Muscle layer of duodenum (tissue), 2 donors: ENCODE results near the gene MYT1.
"Not testable (repeated sequence)": the region's sequence is repeated elsewhere in the genome, so short reads cannot be mapped to it uniquely, and the experiment has no call there.

Experiments used
- H3K27ac ChIP-seq: one replicate; pipeline ENCODE4 v1.7.0; 2013; ENCODE audit warnings: mild to moderate bottlenecking, low read length
- H3K27me3 ChIP-seq: one replicate; pipeline ENCODE4 v1.7.0; 2013; ENCODE audit warnings: low read depth, mild to moderate bottlenecking, control low read depth, low read length
- H3K36me3 ChIP-seq, 2 donors: one replicate each; pipeline ENCODE4 v1.7.0; 2013; ENCODE audit warnings: low read length in 2 of 2, control low read depth in 1 of 2, mild to moderate bottlenecking in 1 of 2; ENCODE audit not compliant: insufficient read depth in 2 of 2, control insufficient read depth in 1 of 2
- H3K4me1 ChIP-seq, 2 donors: one replicate each; pipeline ENCODE4 v1.7.0; 2013; ENCODE audit warnings: low read length in 2 of 2, mild to moderate bottlenecking in 2 of 2, control low read depth in 1 of 2, moderate library complexity in 1 of 2; ENCODE audit not compliant: insufficient read depth in 2 of 2, control insufficient read depth in 1 of 2
- H3K4me3 ChIP-seq, 2 donors: one replicate each; pipeline ENCODE4 v1.7.0; 2013; ENCODE audit warnings: low read length in 2 of 2, low read depth in 1 of 2, mild to moderate bottlenecking in 1 of 2
- H3K9me3 ChIP-seq, 2 donors: one replicate each; pipeline ENCODE4 v1.7.0; 2013; ENCODE audit warnings: low read length in 2 of 2, control low read depth in 1 of 2, mild to moderate bottlenecking in 1 of 2; ENCODE audit not compliant: control insufficient read depth in 1 of 2
- donor health status: healthy.

Gene MYT1

DNA sequence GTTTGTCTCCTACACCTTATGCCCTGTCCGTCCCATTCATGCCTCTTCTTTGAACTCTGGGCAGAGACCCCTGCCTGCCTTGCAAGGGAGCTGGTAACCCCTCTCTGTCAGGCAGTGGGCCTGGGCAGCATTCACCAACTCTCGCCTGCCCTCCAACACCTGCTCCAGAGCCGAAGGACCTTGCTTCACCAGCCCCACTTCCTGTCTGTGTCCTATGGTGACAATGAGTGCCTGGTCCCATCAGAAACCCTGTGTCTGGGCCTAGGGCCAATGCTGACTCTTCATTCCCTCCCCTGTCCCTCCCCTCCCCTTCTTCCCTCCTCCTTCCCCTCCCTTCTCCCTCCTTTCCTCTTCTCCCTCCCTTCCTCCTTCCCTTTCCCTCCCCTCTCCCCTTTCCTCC, 68.5 kb downstream of the MYT1 start:
- no peaks in the 10 kb centered on the region for H3K36me3 ChIP-seq
- no peak overlapping the region for H3K4me3 ChIP-seq
- no peaks in the 10 kb centered on the region for H3K4me1 ChIP-seq
- no peaks in the 10 kb centered on the region for H3K9me3 ChIP-seq
- H3K27ac ChIP-seq: no peak overlapping the region
- H3K27me3 ChIP-seq: no peaks in the 10 kb centered on the region

GRCh38 chr20:64233725-64234124, 69.5 kb downstream of the MYT1 start:
- Histone ChIP-seq H3K27me3 (no peaks in the 10 kb centered on the region), H3K27ac (no peak overlapping the region), H3K4me1 (no peaks in the 10 kb centered on the region)

GRCh38 chr20:64234291-64234791, 70.1 kb downstream of the MYT1 start:
- H3K27ac ChIP-seq: no peak overlapping the region
- no peak overlapping the region for H3K4me3 ChIP-seq
- no peaks in the 10 kb centered on the region for H3K9me3 ChIP-seq
- H3K27me3 ChIP-seq: no peaks in the 10 kb centered on the region
- H3K36me3 ChIP-seq: no peaks in the 10 kb centered on the region
- no peaks in the 10 kb centered on the region for H3K4me1 ChIP-seq

More at GRCh38 chr20:64233725-64234124, 69.5 kb downstream of the MYT1 start:
- Histone ChIP-seq H3K36me3 (no peaks in the 10 kb centered on the region), H3K4me3 (no peak overlapping the region), H3K9me3 (no peaks in the 10 kb centered on the region)

DNA sequence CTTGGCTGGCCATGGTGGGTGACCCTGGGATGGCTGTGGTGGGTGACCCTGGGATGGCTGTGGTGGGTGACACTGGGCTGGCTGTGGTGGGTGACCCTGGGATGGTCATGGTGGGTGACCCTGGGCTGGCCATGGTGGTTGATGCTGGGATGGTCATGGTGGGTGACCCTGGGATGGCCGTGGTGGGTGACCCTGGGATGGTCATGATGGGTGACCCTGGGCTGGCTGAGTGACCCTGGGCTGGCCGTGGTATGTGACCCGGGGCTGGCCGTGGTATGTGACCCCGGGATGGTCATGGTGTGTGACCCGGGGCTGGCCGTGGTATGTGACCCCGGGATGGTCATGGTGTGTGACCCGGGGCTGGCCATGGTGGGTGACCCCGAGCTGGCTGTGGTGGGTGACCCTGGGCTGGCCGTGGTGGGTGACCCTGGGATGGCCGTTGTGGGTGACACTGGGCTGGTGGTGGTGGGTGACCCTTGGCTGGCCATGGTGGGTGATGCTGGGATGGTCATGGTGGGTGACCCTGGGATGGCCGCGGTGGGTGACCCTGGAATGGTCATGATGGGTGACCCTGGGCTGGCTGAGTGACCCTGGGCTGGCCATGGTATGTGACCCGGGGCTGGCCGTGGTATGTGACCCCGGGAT, 70.8 kb downstream of the MYT1 start:
- H3K4me1 ChIP-seq: not testable (repeated sequence)

GRCh38 chr20:64236137-64237088, 72.2 kb downstream of the MYT1 start:
- Histone ChIP-seq H3K27ac (no peak overlapping the region), H3K27me3 (no peaks in the 10 kb centered on the region), H3K4me3 (no peak overlapping the region), H3K36me3 (no peaks in the 10 kb centered on the region), H3K4me1 (no peaks in the 10 kb centered on the region), H3K9me3 (no peaks in the 10 kb centered on the region)

More for the DNA sequence above, 70.8 kb downstream of the MYT1 start:
- not testable (repeated sequence) for H3K9me3 ChIP-seq, H3K27me3 ChIP-seq, H3K4me3 ChIP-seq, H3K27ac ChIP-seq, H3K36me3 ChIP-seq

DNA sequence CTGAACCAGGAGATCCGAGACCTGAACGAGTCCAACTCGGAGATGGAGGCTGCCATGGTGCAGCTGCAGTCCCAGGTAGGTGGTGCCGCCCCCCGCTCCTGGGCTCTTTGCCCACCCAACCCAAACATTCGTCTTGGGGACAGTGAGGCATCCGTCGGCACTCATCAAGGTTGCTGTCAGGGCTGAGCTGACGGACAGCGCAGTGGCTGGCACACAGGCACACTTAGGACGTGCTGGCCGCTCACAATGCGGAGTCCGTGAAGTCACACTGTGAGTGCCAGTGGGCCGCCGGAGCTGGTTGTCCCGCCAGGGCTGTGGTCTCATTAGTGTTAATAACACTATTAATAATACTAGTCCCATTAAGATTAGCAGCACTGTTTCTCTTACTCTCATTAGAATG, 73.1 kb downstream of the MYT1 start:
- no peaks in the 10 kb centered on the region for H3K36me3 ChIP-seq
- H3K4me3 ChIP-seq: no peak overlapping the region
- H3K27me3 ChIP-seq: no peaks in the 10 kb centered on the region
- no peak overlapping the region for H3K27ac ChIP-seq
- H3K4me1 ChIP-seq: no peaks in the 10 kb centered on the region
- H3K9me3 ChIP-seq: no peaks in the 10 kb centered on the region

GRCh38 chr20:64238115-64238825, 74.0 kb downstream of the MYT1 start:
- Histone ChIP-seq H3K27ac (no peak overlapping the region), H3K9me3 (no peaks in the 10 kb centered on the region), H3K4me1 (no peaks in the 10 kb centered on the region), H3K36me3 (no peaks in the 10 kb centered on the region), H3K4me3 (no peak overlapping the region), H3K27me3 (no peaks in the 10 kb centered on the region)

GRCh38 chr20:64238851-64239387, 74.7 kb downstream of the MYT1 start:
- no peaks in the 10 kb centered on the region for H3K4me1 ChIP-seq

GRCh38 chr20:64239449-64240242, 75.4 kb downstream of the MYT1 start:
- H3K27me3 ChIP-seq: no peaks in the 10 kb centered on the region
- no peaks in the 10 kb centered on the region for H3K4me1 ChIP-seq
- no peak overlapping the region for H3K4me3 ChIP-seq
- H3K9me3 ChIP-seq: no peaks in the 10 kb centered on the region
- H3K27ac ChIP-seq: no peak overlapping the region
- H3K36me3 ChIP-seq: no peaks in the 10 kb centered on the region

More at GRCh38 chr20:64238851-64239387, 74.7 kb downstream of the MYT1 start:
- Histone ChIP-seq H3K4me3 (no peak overlapping the region), H3K9me3 (no peaks in the 10 kb centered on the region), H3K36me3 (no peaks in the 10 kb centered on the region), H3K27ac (no peak overlapping the region), H3K27me3 (no peaks in the 10 kb centered on the region)

DNA sequence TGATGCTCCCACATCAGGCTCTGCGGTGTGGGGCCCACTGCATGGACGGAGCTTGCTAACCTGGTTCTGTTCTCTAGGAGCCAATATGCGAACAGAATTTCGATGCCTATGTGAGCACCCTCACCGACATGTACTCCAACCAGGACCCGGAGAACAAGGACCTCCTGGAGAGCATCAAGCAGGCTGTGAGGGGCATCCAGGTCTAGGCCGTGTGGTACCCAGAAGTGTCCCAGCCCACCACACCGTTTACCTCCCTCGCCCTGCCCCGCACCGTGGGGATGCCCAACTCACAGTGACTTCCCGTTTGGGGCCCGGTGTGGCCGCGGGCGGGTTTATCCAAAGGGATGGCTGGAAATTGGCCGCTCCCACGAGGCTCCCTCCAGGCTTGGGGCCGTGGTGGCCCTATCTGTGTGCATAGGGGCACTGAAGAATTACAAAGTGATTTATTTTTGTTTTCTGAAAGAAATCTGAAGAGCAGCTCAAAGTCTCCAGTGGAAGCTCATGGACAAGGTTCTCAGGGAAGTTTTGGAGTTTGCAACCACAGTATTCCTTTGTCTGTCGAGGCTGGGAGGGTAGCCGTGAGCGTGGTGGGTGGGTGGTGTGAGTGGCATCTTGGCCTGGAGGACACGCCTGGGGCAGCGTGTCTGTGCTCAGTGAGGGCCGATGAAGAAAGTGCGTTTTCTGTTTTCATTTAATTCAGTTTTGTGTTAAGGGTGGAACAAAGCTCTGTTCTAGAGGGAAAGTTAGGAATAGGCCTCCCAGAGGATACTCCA, 76.2 kb downstream of the MYT1 start:
- Histone ChIP-seq H3K4me3 (no peak overlapping the region), H3K9me3 (no peaks in the 10 kb centered on the region), H3K4me1 (no peaks in the 10 kb centered on the region), H3K27me3 (no peaks in the 10 kb centered on the region), H3K27ac (no peak overlapping the region), H3K36me3 (no peaks in the 10 kb centered on the region)
